SK-N-SH (cell line): ENCODE results near the gene PAK3. TPM values are rescaled to one million over a fixed set of nuclear protein-coding genes. Genes with fewer than 3 reads are reported as not detected.

Experiments used
- CTCF ChIA-PET: fragments of 300-600, 350-600 bp; formaldehyde crosslinking; extraction: SDS; loops from one replicate; lab custom pipeline; 2021; lab: Yijun Ruan, JAX
- POLR2A ChIA-PET: fragments of 350-600 bp; sonication (Branson Sonifier 250); formaldehyde crosslinking; extraction: SDS; loops from one replicate; lab custom pipeline; 2020; ENCODE audit warnings: antibody characterized with exemption, inconsistent platforms; lab: Yijun Ruan, JAX
- DNase-seq: peaks from one replicate; pipeline ENCODE4 v3.0.0; 2012
- H2AFZ ChIP-seq: fragments of 200-600 bp; sonication (generic); 2 replicates; pipeline ENCODE4 v1.8.1; 2016; ENCODE audit warnings: antibody characterized with exemption, mild to moderate bottlenecking, low read depth
- H3F3A ChIP-seq: fragments of 200-600 bp; sonication (generic); replicated peaks from 2 replicates; pipeline ENCODE3; 2016; ENCODE audit warnings: antibody characterized with exemption, mild to moderate bottlenecking; ENCODE audit not compliant: insufficient read depth
- H3K27ac ChIP-seq, 2 experiments: fragments of 200-500 bp in 1 of 2; fragments of 200-600 bp in 1 of 2; sonication (Bioruptor generic) in 1 of 2; sonication (generic), shearing (Covaris generic) in 1 of 2; 2 replicates each; pipeline versions ENCODE4 v1.5.1 to v1.6.1; 2014 to 2016; ENCODE audit warnings: low read depth in 2 of 2, inconsistent platforms in 1 of 2, low read length in 1 of 2, mild to moderate bottlenecking in 1 of 2, mixed read lengths in 1 of 2
- H3K27me3 ChIP-seq: fragments of 200-600 bp; sonication (generic), shearing (Covaris generic); 2 replicates; pipeline ENCODE4 v1.6.1; 2016; ENCODE audit warnings: mixed run types; ENCODE audit not compliant: insufficient read depth
- H3K36me3 ChIP-seq, 2 experiments: fragments of 200-500 bp in 1 of 2; fragments of 200-600 bp in 1 of 2; sonication (Bioruptor generic) in 1 of 2; sonication (generic) in 1 of 2; replicated peaks in 1 of 2; 2 replicates each; pipeline versions ENCODE3 to v1.5.1; 2014 to 2016; ENCODE audit warnings: low read length in 1 of 2, mild to moderate bottlenecking in 1 of 2; ENCODE audit not compliant: insufficient read depth in 2 of 2, control insufficient read depth in 1 of 2
- H3K4me1 ChIP-seq, 2 experiments: fragments of 200-500 bp in 1 of 2; fragments of 200-600 bp in 1 of 2; sonication (Bioruptor generic) in 1 of 2; sonication (generic), shearing (Covaris generic) in 1 of 2; 2 replicates each; pipeline versions ENCODE4 v1.5.1 to v1.6.1; 2014 to 2016; ENCODE audit warnings: low read depth in 1 of 2, low read length in 1 of 2, mixed run types in 1 of 2; ENCODE audit not compliant: insufficient read depth in 2 of 2, control insufficient read depth in 1 of 2
- H3K4me2 ChIP-seq: fragments of 200-600 bp; sonication (generic), shearing (Covaris generic); 2 replicates; pipeline ENCODE4 v1.6.1; 2017; ENCODE audit warnings: mixed run types
- H3K4me3 ChIP-seq, 2 experiments: fragments of 200-500 bp in 1 of 2; fragments of 200-600 bp in 1 of 2; sonication (Bioruptor generic) in 1 of 2; sonication (generic), shearing (Covaris generic) in 1 of 2; 2 replicates each; pipeline versions ENCODE4 v1.5.1 to v1.8.1; 2014 to 2016; ENCODE audit warnings: low read depth in 2 of 2, inconsistent platforms in 1 of 2, low read length in 1 of 2, mild to moderate bottlenecking in 1 of 2, mixed read lengths in 1 of 2, moderate library complexity in 1 of 2
- H3K79me2 ChIP-seq: fragments of 200-600 bp; sonication (generic); 2 replicates; pipeline ENCODE4 v1.8.1; 2017; ENCODE audit warnings: mild to moderate bottlenecking; ENCODE audit not compliant: insufficient read depth
- H3K9ac ChIP-seq: fragments of 200-600 bp; sonication (generic); 2 replicates; pipeline ENCODE4 v1.6.1; 2017; ENCODE audit warnings: mixed run types
- H3K9me2 ChIP-seq: fragments of 200-600 bp; sonication (generic); 2 replicates; pipeline ENCODE4 v1.6.1; 2017; ENCODE audit warnings: mixed run types
- H3K9me3 ChIP-seq: fragments of 200-600 bp; sonication (generic); 2 replicates; pipeline ENCODE4 v1.6.1; 2017; ENCODE audit warnings: mixed run types, mild to moderate bottlenecking, moderate library complexity
- H4K20me1 ChIP-seq: fragments of 200-600 bp; sonication (generic); 2 replicates; pipeline ENCODE4 v1.6.1; 2017; ENCODE audit warnings: mild to moderate bottlenecking, mixed run types; ENCODE audit not compliant: insufficient read depth
- CHD2 ChIP-seq: fragments of 150-350 bp; IDR thresholded peaks from 2 replicates; pipeline ENCODE4 v1.6.1; 2018; ENCODE audit warnings: low read length; ENCODE audit not compliant: partially characterized antibody
- EP300 ChIP-seq, 2 experiments: IDR thresholded peaks; 2 replicates each; pipeline versions ENCODE4 v1.4.0 to v1.6.1; 2012; ENCODE audit warnings: borderline replicate concordance in 1 of 2, low read depth in 1 of 2, low read length in 1 of 2
- FOXJ3 ChIP-seq: sonication (generic); formaldehyde crosslinking; IDR thresholded peaks from 2 replicates; pipeline ENCODE4 v1.5.1; 2020; ENCODE audit warnings: mild to moderate bottlenecking, missing genetic modification reagents
- GABPA ChIP-seq: IDR thresholded peaks from 2 replicates; pipeline ENCODE4 v1.4.0; 2012; ENCODE audit warnings: low read depth, mild to moderate bottlenecking
- MAX ChIP-seq: IDR thresholded peaks from 2 replicates; pipeline ENCODE4 v1.4.0; 2012; ENCODE audit warnings: low read depth
- MXI1 ChIP-seq: IDR thresholded peaks from 2 replicates; pipeline ENCODE4 v1.6.1; 2012; ENCODE audit warnings: mild to moderate bottlenecking, low read depth, low read length, improper control_type of control experiment
- NRF1 ChIP-seq: IDR thresholded peaks from 2 replicates; pipeline ENCODE4 v1.6.1; 2012; ENCODE audit warnings: low read depth, mild to moderate bottlenecking, low read length
- POLR2AphosphoS5 ChIP-seq: IDR thresholded peaks from 2 replicates; pipeline ENCODE4 v1.6.1; 2012; ENCODE audit warnings: low read depth, low read length
- RFX5 ChIP-seq: IDR thresholded peaks from 2 replicates; pipeline ENCODE4 v1.6.1; 2012; ENCODE audit warnings: mild to moderate bottlenecking, improper control_type of control experiment, low read length
- SMC3 ChIP-seq: IDR thresholded peaks from 2 replicates; pipeline ENCODE4 v1.6.1; 2012; ENCODE audit warnings: low read depth, low read length, improper control_type of control experiment
- TCF12 ChIP-seq: IDR thresholded peaks from 2 replicates; pipeline ENCODE4 v1.4.0; 2012
- TEAD4 ChIP-seq: IDR thresholded peaks from 2 replicates; pipeline ENCODE4 v1.4.0; 2012; ENCODE audit warnings: mild to moderate bottlenecking, borderline replicate concordance; ENCODE audit not compliant: insufficient read depth
- ZBTB33 ChIP-seq: IDR thresholded peaks from 2 replicates; pipeline ENCODE4 v1.4.0; 2012; ENCODE audit warnings: low read depth, borderline replicate concordance
- WGBS: methylation state at CpG from one replicate; pipeline ENCODE4 v1.1.6; 2017; ENCODE audit warnings: low lambda C conversion rate; 5-methylcytosine and 5-hydroxymethylcytosine counted together
- polyA plus RNA-seq, 3 experiments: library from polyadenylated mRNA; depleted of rRNA; stranded (reverse); fragments of >200 nt; gene quantifications; 2 replicates each; pipeline ENCODE4 v1.2.3, GENCODE V29; 2012
- TF ChIP-seq, protein P1 (sequence below): IDR thresholded peaks from 2 replicates; pipeline ENCODE4 v1.6.1; 2012; ENCODE audit warnings: mild to moderate bottlenecking, low read depth, low read length, moderate library complexity
- TF ChIP-seq, protein P2 (sequence below): IDR thresholded peaks from 2 replicates; pipeline ENCODE4; 2012
- TF ChIP-seq, protein P3 (sequence below): fragments of 150-350 bp; IDR thresholded peaks from 2 replicates; pipeline ENCODE4 v1.6.1; 2016; ENCODE audit warnings: mild to moderate bottlenecking, low read depth, low read length

The PAK3 gene
- polyA plus RNA-seq, 1 of the 3 experiments (the other 2 are of a cell fraction) = 0.23 TPM

- H3F3A ChIP-seq = no peaks in the 10 kb centered on the region
Observed at GRCh38 chrX:111116666-111117065, 20.7 kb downstream of the PAK3 start.

More at GRCh38 chrX:111116666-111117065, 20.7 kb downstream of the PAK3 start:
- Histone ChIP-seq H2AFZ (no peak overlapping the region), H3K36me3 (no peaks in the 10 kb centered on the region), H3K27ac (no peak overlapping the region), H3K9me2 (no peaks in the 10 kb centered on the region), H3K9me3 (no peaks in the 10 kb centered on the region), H3K79me2 (no peaks in the 10 kb centered on the region), H4K20me1 (no peaks in the 10 kb centered on the region), H3K9ac (no peak overlapping the region), H3K4me2 (no peak overlapping the region), H3K4me1 (no peaks in the 10 kb centered on the region), H3K27me3 (no peaks in the 10 kb centered on the region; the same call in 1 of the 2 replicates), H3K4me3 (no peak overlapping the region)
- no peak for DNase-seq
- 75% methylated on average over 1 of the region's 1 CpG for WGBS
- TF ChIP-seq FOXJ3 (no peak), EP300 (IDR thresholded peaks at IDR 0.05; ENCODE audit: borderline replicate concordance in 1 of 2, low read depth in 1 of 2, low read length in 1 of 2) (no peak), MXI1 (no peak), TCF12 (no peak), ZBTB33 (no peak), NRF1 (no peak), CHD2 (no peak), MAX (no peak), RFX5 (no peak), TEAD4 (no peak), SMC3 (no peak), GABPA (no peak), POLR2AphosphoS5 (no peak)
- TF ChIP-seq, protein P1, sequence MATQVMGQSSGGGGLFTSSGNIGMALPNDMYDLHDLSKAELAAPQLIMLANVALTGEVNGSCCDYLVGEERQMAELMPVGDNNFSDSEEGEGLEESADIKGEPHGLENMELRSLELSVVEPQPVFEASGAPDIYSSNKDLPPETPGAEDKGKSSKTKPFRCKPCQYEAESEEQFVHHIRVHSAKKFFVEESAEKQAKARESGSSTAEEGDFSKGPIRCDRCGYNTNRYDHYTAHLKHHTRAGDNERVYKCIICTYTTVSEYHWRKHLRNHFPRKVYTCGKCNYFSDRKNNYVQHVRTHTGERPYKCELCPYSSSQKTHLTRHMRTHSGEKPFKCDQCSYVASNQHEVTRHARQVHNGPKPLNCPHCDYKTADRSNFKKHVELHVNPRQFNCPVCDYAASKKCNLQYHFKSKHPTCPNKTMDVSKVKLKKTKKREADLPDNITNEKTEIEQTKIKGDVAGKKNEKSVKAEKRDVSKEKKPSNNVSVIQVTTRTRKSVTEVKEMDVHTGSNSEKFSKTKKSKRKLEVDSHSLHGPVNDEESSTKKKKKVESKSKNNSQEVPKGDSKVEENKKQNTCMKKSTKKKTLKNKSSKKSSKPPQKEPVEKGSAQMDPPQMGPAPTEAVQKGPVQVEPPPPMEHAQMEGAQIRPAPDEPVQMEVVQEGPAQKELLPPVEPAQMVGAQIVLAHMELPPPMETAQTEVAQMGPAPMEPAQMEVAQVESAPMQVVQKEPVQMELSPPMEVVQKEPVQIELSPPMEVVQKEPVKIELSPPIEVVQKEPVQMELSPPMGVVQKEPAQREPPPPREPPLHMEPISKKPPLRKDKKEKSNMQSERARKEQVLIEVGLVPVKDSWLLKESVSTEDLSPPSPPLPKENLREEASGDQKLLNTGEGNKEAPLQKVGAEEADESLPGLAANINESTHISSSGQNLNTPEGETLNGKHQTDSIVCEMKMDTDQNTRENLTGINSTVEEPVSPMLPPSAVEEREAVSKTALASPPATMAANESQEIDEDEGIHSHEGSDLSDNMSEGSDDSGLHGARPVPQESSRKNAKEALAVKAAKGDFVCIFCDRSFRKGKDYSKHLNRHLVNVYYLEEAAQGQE = no peak
- TF ChIP-seq, protein P2, sequence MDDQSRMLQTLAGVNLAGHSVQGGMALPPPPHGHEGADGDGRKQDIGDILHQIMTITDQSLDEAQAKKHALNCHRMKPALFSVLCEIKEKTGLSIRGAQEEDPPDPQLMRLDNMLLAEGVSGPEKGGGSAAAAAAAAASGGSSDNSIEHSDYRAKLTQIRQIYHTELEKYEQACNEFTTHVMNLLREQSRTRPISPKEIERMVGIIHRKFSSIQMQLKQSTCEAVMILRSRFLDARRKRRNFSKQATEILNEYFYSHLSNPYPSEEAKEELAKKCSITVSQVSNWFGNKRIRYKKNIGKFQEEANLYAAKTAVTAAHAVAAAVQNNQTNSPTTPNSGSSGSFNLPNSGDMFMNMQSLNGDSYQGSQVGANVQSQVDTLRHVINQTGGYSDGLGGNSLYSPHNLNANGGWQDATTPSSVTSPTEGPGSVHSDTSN = no peak
- TF ChIP-seq, protein P3, sequence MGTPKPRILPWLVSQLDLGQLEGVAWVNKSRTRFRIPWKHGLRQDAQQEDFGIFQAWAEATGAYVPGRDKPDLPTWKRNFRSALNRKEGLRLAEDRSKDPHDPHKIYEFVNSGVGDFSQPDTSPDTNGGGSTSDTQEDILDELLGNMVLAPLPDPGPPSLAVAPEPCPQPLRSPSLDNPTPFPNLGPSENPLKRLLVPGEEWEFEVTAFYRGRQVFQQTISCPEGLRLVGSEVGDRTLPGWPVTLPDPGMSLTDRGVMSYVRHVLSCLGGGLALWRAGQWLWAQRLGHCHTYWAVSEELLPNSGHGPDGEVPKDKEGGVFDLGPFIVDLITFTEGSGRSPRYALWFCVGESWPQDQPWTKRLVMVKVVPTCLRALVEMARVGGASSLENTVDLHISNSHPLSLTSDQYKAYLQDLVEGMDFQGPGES = no peak
- CTCF ChIA-PET = interaction anchor here (3.1 kb wide), 1 partner anchor 16 kb away, joined by 8 read pairs; no protein-coding TSS in a partner anchor
- POLR2A ChIA-PET = no interaction called here
